ENCODE results near the gene MRPS16. TPM values are rescaled to one million over a fixed set of nuclear protein-coding genes. Genes with fewer than 3 reads are reported as not detected.

MRPS16 gene
- total and polyA plus RNA-seq, 2 donors (not counting 1 experiment from before 2014, with no cell fraction given) = 27.7 to 49.6 TPM

DNA sequence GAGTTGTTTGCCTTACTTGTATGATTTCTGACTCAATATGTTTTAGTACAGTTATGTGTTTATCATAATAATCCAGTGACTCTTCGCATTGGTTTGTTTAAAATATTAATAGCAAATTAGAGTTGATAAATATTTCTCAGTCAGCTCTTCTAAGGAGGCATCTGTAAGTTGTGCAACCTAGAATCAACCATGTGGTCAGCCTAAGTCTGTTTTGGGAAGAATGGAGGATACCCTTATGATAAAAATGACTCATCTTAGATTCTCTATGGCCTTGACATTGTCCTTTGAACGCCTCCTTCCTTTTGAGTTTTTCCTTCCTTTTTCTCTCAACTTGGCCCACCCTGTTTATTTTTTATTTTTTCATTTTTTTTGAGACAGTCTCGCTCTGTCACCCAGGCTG, 24.2 kb downstream of the MRPS16 start:
- Histone ChIP-seq H3K9ac (ENCODE audit: low read length) (no peak overlapping the region), H3K27ac (ENCODE audit: low read length in 2 of 2) (no peak overlapping the region), H3K36me3 (replicated peaks in 1 of 2; ENCODE audit: control extremely low read depth in 1 of 2, control insufficient read depth in 1 of 2, extremely low read depth in 1 of 2, insufficient read depth in 2 of 2, low read length in 1 of 2) (peaks cover 4 to 6% of the 10 kb centered on the region in 2 experiments), H3K4me3 (ENCODE audit: control extremely low read depth in 1 of 5, extremely low read depth in 1 of 5, insufficient read depth in 1 of 5, low read depth in 2 of 5, low read length in 4 of 5) (no peak overlapping the region), H2AFZ (ENCODE audit: insufficient read depth, low read depth, low read length, poor library complexity, severe bottlenecking) (no peak overlapping the region), H4K20me1 (ENCODE audit: control insufficient read depth, insufficient read depth, low read length, poor library complexity, severe bottlenecking) (no peaks in the 10 kb centered on the region), H3K27me3 (replicated peaks in 1 of 4; ENCODE audit: control extremely low read depth in 1 of 4, control insufficient read depth in 3 of 4, insufficient read depth in 4 of 4, low read length in 3 of 4) (no peaks in the 10 kb centered on the region), H3K4me2 (replicated peaks; ENCODE audit: low read depth, low read length, poor library complexity, severe bottlenecking) (no peak overlapping the region), H3K4me1 (ENCODE audit: control insufficient read depth in 2 of 2, insufficient read depth in 2 of 2, low read length in 2 of 2) (no peaks in the 10 kb centered on the region), H3K79me2 (ENCODE audit: control insufficient read depth, insufficient read depth, low read length) (no peaks in the 10 kb centered on the region), H3K9me3 (ENCODE audit: control extremely low read depth in 1 of 3, control insufficient read depth in 2 of 3, insufficient read depth in 1 of 3, low read length in 2 of 3) (no peaks in the 10 kb centered on the region)
- TF ChIP-seq EZH2 (IDR thresholded peaks at IDR 0.05; ENCODE audit: borderline replicate concordance, insufficient read depth, low read depth, low read length, poor library complexity, severe bottlenecking) = no peak
- TF ChIP-seq, protein P1, sequence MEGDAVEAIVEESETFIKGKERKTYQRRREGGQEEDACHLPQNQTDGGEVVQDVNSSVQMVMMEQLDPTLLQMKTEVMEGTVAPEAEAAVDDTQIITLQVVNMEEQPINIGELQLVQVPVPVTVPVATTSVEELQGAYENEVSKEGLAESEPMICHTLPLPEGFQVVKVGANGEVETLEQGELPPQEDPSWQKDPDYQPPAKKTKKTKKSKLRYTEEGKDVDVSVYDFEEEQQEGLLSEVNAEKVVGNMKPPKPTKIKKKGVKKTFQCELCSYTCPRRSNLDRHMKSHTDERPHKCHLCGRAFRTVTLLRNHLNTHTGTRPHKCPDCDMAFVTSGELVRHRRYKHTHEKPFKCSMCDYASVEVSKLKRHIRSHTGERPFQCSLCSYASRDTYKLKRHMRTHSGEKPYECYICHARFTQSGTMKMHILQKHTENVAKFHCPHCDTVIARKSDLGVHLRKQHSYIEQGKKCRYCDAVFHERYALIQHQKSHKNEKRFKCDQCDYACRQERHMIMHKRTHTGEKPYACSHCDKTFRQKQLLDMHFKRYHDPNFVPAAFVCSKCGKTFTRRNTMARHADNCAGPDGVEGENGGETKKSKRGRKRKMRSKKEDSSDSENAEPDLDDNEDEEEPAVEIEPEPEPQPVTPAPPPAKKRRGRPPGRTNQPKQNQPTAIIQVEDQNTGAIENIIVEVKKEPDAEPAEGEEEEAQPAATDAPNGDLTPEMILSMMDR (IDR thresholded peaks at IDR 0.05) = no peak
- H3K4me3 Mint-ChIP-seq = no peak overlapping the region
- no peak overlapping the region for H3K27ac Mint-ChIP-seq
- no peaks in the 10 kb centered on the region for H3K27me3 Mint-ChIP-seq
- ATAC-seq (ENCODE audit: low read depth) (no peak), DNase-seq (no peak)
- CTCF ChIA-PET = no interaction called here
- 100% methylated on average over 1 of the region's 3 CpGs for whole genome bisulfite sequencing (ENCODE audit: insufficient coverage)
- no peaks in the 10 kb centered on the region for H3K9me3 Mint-ChIP-seq (ENCODE audit: insufficient read depth)
- intact Hi-C loops (cut with micrococcal nuclease) = no loop called here
- POLR2A ChIA-PET = no interaction called here
- no peaks in the 10 kb centered on the region for H3K4me1 Mint-ChIP-seq

- POLR2A ChIA-PET = no interaction called here
- no peak for ATAC-seq (ENCODE audit: low read depth)
These were observed 25.8 kb downstream of the MRPS16 start for GRCh38 chr10:73226663-73227062.

More at GRCh38 chr10:73226663-73227062, 25.8 kb downstream of the MRPS16 start:
- Mint-ChIP-seq H3K27me3 (no peaks in the 10 kb centered on the region), H3K4me1 (no peaks in the 10 kb centered on the region), H3K4me3 (no peak overlapping the region), H3K27ac (no peak overlapping the region), H3K9me3 (ENCODE audit: insufficient read depth) (no peaks in the 10 kb centered on the region)
- Histone ChIP-seq H3K9ac (ENCODE audit: low read length) (no peak overlapping the region), H2AFZ (ENCODE audit: insufficient read depth, low read depth, low read length, poor library complexity, severe bottlenecking) (no peak overlapping the region), H3K79me2 (ENCODE audit: control insufficient read depth, insufficient read depth, low read length) (no peaks in the 10 kb centered on the region), H3K4me1 (ENCODE audit: control insufficient read depth in 2 of 2, insufficient read depth in 2 of 2, low read length in 2 of 2) (no peaks in the 10 kb centered on the region), H3K36me3 (replicated peaks in 1 of 2; ENCODE audit: control extremely low read depth in 1 of 2, control insufficient read depth in 1 of 2, extremely low read depth in 1 of 2, insufficient read depth in 2 of 2, low read length in 1 of 2) (peaks cover 0 to 4% of the 10 kb centered on the region in 2 experiments), H3K27ac (ENCODE audit: low read length in 2 of 2) (no peak overlapping the region), H3K4me3 (ENCODE audit: control extremely low read depth in 1 of 5, extremely low read depth in 1 of 5, insufficient read depth in 1 of 5, low read depth in 2 of 5, low read length in 4 of 5) (no peak overlapping the region), H3K4me2 (replicated peaks; ENCODE audit: low read depth, low read length, poor library complexity, severe bottlenecking) (no peak overlapping the region), H4K20me1 (ENCODE audit: control insufficient read depth, insufficient read depth, low read length, poor library complexity, severe bottlenecking) (no peaks in the 10 kb centered on the region), H3K27me3 (replicated peaks in 1 of 4; ENCODE audit: control extremely low read depth in 1 of 4, control insufficient read depth in 3 of 4, insufficient read depth in 4 of 4, low read length in 3 of 4) (no peaks in the 10 kb centered on the region), H3K9me3 (ENCODE audit: control extremely low read depth in 1 of 3, control insufficient read depth in 2 of 3, insufficient read depth in 1 of 3, low read length in 2 of 3) (no peaks in the 10 kb centered on the region)
- no peak for DNase-seq
- intact Hi-C loops (cut with micrococcal nuclease) = no loop called here
- CTCF ChIA-PET = no interaction called here
- TF ChIP-seq, protein P1 (IDR thresholded peaks at IDR 0.05) = no peak
- TF ChIP-seq EZH2 (IDR thresholded peaks at IDR 0.05; ENCODE audit: borderline replicate concordance, insufficient read depth, low read depth, low read length, poor library complexity, severe bottlenecking) = no peak
